GM19452 (cell line): ENCODE data around the gene AP1G1.
"Not testable (repeated sequence)": the region's sequence is repeated elsewhere in the genome, so short reads cannot be mapped to it uniquely, and the experiment has no call there.

Experiments
- ATAC-seq: cut with Tn5 transposase; IDR thresholded peaks from one replicate; pipeline ENCODE4 v1.9.1; 2021; ENCODE audit not compliant: unreplicated experiment

AP1G1 gene

GRCh38 chr16:71708696-71709095, 99.9 kb downstream of the AP1G1 start:
- ATAC-seq = no peak

- no peak for ATAC-seq
Measured at GRCh38 chr16:71707199-71707598, 101.4 kb downstream of the AP1G1 start.

GRCh38 chr16:71706046-71706445, 102.6 kb downstream of the AP1G1 start:
- no peak for ATAC-seq

- ATAC-seq = no peak
Measured at GRCh38 chr16:71703333-71703732, 105.3 kb downstream of the AP1G1 start.

- no peak for ATAC-seq
Measured at GRCh38 chr16:71700831-71701230, 107.8 kb downstream of the AP1G1 start.

- ATAC-seq = no peak
Measured at GRCh38 chr16:71698491-71698890, 110.1 kb downstream of the AP1G1 start.

- ATAC-seq = no peak
Measured at GRCh38 chr16:71693164-71693563, 115.5 kb downstream of the AP1G1 start.

- ATAC-seq = no peak
Measured at GRCh38 chr16:71689901-71690300, 118.7 kb downstream of the AP1G1 start.

- no peak for ATAC-seq
Measured at GRCh38 chr16:71687861-71688260, 120.8 kb downstream of the AP1G1 start.

GRCh38 chr16:71684280-71684679, 124.4 kb downstream of the AP1G1 start:
- not testable (repeated sequence) for ATAC-seq

GRCh38 chr16:71681360-71681759, 127.3 kb downstream of the AP1G1 start:
- ATAC-seq = no peak
